HCT116 (cell line): ENCODE data around the gene CXCR2.
"Not testable (repeated sequence)": the region's sequence is repeated elsewhere in the genome, so short reads cannot be mapped to it uniquely, and the experiment has no call there.

Experiments
- CTCF ChIP-seq, 3 experiments: fragments of 200-600 bp in 1 of 3; sonication (generic) in 1 of 3; IDR thresholded peaks in 2 of 3; conservative IDR thresholded peaks in 1 of 3; 2 replicates each; pipeline ENCODE4 v1.5.1; 2012 to 2017; ENCODE audit warnings: low read depth in 2 of 3, low read length in 2 of 3, antibody characterized with exemption in 1 of 3, borderline replicate concordance in 1 of 3, control low read depth in 1 of 3, mild to moderate bottlenecking in 1 of 3, mixed read lengths in 1 of 3, mixed run types in 1 of 3, moderate library complexity in 1 of 3; ENCODE audit not compliant: insufficient read depth in 1 of 3
- ELF1 ChIP-seq: IDR thresholded peaks from 2 replicates; pipeline ENCODE4 v1.6.1; 2012; ENCODE audit warnings: low read depth, borderline replicate concordance
- FOSL1 ChIP-seq: IDR thresholded peaks from 2 replicates; pipeline ENCODE4 v1.6.1; 2012; ENCODE audit warnings: low read depth
- POLR2AphosphoS5 ChIP-seq: IDR thresholded peaks from 2 replicates; pipeline ENCODE4 v1.6.1; 2011; ENCODE audit warnings: mild to moderate bottlenecking, low read depth, low read length, moderate library complexity
- REST ChIP-seq: IDR thresholded peaks from 2 replicates; pipeline ENCODE4 v1.6.1; 2012; ENCODE audit warnings: low read depth
- ZNF274 ChIP-seq: fragments of 200-500 bp; sonication (Bioruptor generic); IDR thresholded peaks from 2 replicates; pipeline ENCODE4 v1.6.1; 2014; ENCODE audit warnings: mild to moderate bottlenecking, low read depth, low read length, inconsistent platforms

- TF ChIP-seq CTCF (IDR thresholded peaks at IDR 0.05 in 2 of 3, conservative IDR thresholded peaks at IDR 0.05 in 1 of 3; ENCODE audit: borderline replicate concordance in 1 of 3, insufficient read depth in 1 of 3, low read depth in 2 of 3, low read length in 2 of 3); ZNF274; POLR2AphosphoS5; REST; ELF1; FOSL1: not testable (repeated sequence)
These were observed 3.5 kb upstream of the CXCR2 start for GRCh38 chr2:218122286-218122685.
